VCaP (cell line): Measurements from ENCODE around the gene SLC2A8.

Experiments used
- H3K27ac ChIP-seq: fragments of 450-650 bp; 2 replicates; pipeline ENCODE4 v1.5.1; 2017
- TF ChIP-seq, protein P1 (sequence below): fragments of 450-650 bp; conservative IDR thresholded peaks from 2 replicates; pipeline ENCODE4 v1.5.1; 2017; ENCODE audit warnings: mild to moderate bottlenecking, moderate library complexity

Gene SLC2A8, protein sequence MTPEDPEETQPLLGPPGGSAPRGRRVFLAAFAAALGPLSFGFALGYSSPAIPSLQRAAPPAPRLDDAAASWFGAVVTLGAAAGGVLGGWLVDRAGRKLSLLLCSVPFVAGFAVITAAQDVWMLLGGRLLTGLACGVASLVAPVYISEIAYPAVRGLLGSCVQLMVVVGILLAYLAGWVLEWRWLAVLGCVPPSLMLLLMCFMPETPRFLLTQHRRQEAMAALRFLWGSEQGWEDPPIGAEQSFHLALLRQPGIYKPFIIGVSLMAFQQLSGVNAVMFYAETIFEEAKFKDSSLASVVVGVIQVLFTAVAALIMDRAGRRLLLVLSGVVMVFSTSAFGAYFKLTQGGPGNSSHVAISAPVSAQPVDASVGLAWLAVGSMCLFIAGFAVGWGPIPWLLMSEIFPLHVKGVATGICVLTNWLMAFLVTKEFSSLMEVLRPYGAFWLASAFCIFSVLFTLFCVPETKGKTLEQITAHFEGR

DNA sequence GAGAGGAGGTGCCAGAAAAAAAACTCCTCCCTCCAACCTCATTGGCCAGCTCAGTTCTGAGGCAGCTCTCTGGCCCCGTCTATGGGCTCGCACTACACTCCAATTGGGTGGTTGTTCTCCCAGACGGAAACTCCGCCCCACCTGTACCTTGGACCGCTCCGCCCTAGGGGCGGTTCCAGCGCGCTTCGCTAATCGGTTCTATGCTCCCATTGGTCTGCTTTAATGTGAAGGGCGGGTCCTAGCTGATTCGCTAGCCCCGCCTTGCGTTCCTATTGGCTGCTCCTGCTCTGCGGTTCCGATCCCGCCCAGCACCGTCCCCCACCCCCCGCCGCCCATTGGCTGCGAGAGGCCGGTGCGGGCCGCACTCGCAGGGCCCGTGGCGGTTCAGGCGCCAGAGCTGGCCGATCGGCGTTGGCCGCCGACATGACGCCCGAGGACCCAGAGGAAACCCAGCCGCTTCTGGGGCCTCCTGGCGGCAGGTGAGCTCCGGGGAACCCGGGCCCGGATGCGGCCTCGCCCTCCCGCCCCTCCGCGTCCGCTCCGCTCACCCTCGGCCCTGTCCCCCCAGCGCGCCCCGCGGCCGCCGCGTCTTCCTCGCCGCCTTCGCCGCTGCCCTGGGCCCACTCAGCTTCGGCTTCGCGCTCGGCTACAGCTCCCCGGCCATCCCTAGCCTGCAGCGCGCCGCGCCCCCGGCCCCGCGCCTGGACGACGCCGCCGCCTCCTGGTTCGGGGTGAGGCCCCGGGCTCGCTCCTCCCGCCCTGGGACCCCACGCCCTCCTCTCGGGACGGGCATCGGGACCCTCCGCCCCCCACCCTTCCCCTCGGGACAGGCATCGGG, at the start of gene SLC2A8:
TSS of gene SLC2A8 (plus strand) at position 362 of the 838 bp plus-strand sequence. CDS start at position 424, 62 bp downstream.
- TF ChIP-seq, protein P1, sequence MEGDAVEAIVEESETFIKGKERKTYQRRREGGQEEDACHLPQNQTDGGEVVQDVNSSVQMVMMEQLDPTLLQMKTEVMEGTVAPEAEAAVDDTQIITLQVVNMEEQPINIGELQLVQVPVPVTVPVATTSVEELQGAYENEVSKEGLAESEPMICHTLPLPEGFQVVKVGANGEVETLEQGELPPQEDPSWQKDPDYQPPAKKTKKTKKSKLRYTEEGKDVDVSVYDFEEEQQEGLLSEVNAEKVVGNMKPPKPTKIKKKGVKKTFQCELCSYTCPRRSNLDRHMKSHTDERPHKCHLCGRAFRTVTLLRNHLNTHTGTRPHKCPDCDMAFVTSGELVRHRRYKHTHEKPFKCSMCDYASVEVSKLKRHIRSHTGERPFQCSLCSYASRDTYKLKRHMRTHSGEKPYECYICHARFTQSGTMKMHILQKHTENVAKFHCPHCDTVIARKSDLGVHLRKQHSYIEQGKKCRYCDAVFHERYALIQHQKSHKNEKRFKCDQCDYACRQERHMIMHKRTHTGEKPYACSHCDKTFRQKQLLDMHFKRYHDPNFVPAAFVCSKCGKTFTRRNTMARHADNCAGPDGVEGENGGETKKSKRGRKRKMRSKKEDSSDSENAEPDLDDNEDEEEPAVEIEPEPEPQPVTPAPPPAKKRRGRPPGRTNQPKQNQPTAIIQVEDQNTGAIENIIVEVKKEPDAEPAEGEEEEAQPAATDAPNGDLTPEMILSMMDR = peak; percentile 24; the same call in 1 of the 2 replicates
- H3K27ac ChIP-seq = peak within 1 kb of the TSS; percentile 90

DNA sequence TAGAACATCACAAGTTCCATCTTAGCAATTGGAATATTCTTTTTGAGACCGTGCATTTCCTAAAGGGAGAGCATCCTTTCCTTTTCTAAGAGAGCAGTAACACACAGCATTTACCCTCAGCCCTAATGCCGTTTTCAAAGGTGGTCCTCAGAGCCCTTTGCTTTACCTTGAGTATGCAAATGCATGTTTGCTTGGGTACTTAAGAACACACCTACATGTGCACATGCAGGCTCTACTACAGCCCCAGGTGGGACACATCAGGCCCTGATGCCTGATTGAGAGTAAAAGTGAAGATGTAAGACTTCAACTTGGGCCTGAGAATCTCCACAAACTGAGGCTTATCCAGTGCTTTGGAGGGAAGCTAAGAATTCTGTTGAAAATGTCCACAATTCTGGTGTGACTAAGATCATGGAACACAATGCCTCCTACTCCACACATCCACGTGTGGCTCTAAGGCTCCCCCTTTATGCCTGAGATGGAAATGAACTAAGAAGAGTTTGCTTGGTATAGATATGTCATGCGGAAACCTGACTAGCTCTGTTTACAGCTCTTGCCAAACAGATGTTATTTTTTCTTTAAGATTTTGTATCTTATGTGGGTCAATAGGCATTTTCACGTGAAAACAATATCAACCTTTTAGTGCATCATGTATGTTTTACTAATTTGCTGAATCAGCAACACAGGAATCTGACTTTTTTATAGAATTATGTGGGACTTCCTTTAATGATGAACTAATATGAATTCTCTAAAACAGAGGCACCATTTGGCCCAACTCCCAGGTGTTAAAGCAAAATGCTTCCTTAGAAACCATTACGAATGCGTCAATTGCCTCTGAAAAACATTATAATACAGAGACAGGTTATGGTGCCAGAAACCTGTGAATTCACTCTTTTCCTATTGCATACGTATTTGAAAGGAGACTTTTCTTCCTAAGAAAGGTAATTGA, 48.9 kb upstream of the SLC2A8 start:
- TF ChIP-seq, protein P1 = peak; percentile 43

DNA sequence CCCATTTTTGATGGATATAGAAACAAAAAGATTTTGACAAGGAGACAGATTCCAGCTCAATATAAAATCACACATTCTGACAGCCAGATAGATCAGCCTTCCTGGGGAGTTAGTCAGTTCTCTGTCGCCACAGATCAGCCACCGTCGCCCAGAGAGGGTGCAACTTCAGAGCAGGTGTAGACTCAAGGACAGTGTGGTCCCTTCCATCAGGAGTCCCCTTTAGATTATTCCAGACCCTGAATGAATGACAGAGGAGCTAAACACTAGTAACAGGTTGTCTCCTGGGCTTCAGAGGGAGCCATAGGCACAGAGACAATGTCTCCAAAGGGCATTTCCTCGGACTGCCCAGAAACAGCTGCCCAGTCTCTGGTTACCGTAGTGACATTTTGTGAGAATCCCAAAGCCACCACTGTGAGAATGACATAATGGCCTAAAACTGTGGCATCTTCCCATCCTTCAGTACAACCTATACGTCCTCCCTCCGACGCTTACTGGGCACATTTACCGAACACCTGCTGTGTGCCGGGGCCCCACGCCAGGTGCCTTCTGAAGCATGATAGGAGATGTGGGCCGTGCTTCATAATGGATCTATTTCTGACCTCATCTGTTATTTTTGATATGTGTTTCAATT, 47.4 kb upstream of the SLC2A8 start:
- TF ChIP-seq, protein P1 = no peak
- H3K27ac ChIP-seq = no peak overlapping the region

More for the DNA sequence above, 48.9 kb upstream of the SLC2A8 start:
- no peak overlapping the region for H3K27ac ChIP-seq

DNA sequence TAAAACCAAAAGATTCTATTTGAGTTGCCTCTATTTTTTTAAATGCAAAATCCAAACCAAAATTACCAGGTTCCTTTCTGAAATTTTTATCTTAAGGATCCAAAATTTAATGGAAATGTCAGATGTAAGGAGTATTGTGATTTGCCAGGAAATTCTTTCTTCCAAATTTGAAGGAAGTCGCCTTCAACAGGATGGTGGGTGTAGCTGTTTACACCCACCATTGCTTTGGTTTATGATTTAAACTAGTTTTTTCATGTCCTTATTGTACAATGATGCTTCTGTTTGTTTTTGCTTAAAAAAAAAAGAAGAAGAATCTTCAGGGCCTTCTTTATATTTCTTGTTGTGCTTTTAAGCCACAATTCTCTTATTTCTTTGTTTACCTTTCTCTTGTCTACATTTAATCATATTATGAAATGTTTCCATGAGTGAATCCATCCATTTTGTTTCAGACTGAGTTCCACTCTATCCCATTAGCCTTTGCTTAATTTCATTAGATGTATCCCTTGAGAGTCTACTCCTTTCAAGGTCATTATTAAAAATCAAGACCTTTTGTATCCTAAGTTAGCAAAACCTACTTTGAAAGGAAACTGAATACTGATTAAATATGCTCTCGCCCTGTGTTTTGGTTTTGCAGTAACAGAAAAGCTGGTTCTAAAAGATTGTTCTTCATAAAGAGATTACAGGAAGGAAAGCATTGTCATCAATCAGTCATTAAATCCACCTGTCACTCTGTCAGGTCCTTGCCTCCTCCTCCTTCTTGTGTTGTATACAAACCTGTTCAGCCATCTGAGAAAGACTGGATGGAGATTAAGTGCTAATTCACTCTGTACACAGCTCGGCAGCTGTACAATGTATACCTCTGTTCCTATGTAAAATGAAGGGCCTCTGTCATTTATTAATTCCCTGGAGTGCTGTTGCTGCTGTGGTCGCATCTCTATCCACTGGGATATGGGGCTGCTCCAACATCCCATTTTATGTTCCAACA, 45.5 kb upstream of the SLC2A8 start:
- TF ChIP-seq, protein P1 = no peak
- no peak overlapping the region for H3K27ac ChIP-seq

DNA sequence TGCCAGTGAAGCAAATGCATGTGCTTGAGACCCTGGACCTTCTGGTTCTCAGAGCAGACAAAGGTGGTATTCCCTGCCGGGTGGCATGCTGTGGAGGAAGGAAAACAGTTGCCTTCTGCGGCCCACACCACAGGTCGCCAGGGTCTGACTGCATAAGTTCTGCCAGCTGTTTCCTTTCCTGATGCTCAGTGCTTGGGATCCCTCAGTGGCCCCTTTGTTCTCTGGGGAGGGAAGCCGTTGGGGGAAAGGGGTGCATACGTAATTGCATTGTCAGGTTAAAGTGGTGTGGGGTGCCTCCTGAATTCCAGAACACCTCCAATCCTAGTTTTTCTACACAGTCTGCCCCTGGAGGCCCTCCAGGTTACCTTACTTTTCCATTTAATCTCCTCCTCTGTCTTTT, 43.1 kb upstream of the SLC2A8 start:
- no peak overlapping the region for H3K27ac ChIP-seq
- TF ChIP-seq, protein P1 = no peak

DNA sequence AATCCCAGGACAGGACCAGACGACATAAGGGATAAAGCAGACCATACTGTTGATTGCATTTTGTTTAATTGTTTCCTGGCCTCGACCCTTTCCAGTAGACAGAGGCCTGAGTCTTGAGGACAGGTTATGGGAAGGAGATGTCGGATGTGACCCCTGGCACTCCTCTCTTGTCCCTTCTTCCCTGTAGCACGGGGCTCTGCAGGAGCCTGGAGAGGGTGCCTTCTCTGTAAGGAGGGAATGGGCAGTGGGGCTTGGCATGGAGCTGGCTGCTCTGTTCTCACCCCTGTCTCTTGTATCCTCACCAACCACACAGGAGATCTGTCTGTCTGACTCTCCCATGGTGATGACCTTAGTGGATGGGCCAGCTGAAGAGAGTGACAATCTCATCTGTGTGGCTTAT, 40.1 kb upstream of the SLC2A8 start:
- H3K27ac ChIP-seq = no peak overlapping the region
- TF ChIP-seq, protein P1 = no peak
